ENCODE results near the gene SMIM5.

DNA sequence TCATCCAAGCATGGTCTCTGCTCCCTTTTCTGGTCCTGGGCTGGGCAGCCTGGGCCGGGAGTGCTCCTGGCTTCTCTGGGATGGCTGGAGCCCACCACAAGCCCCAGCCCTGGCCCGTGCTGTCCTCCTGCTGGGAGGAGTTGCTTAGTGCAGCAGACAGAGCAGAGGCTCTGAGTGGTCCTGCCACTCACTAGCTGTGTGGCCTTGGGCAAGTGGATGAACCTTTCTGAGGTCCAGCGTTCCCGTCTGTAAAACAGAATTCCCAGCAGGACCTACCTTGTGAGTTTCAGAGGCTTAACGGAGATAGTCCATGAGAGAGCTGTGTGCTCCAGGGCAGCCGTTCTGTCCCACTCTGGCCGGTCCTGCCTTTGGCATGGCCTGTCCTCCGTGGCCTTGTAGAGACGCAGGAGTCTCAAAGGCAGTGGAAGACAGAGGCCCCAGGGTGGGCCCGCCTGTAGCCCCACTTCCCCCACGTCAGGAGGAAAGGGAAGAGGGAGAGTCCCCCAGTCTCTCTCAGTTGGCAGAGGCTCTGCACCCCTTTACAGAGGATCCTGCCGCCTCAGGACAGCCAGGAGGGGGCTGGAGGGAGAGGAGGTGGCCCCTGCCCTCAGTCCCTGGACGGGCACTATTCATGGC lies 37.8 kb upstream of the SMIM5 start:
- TF ChIP-seq, protein P1, sequence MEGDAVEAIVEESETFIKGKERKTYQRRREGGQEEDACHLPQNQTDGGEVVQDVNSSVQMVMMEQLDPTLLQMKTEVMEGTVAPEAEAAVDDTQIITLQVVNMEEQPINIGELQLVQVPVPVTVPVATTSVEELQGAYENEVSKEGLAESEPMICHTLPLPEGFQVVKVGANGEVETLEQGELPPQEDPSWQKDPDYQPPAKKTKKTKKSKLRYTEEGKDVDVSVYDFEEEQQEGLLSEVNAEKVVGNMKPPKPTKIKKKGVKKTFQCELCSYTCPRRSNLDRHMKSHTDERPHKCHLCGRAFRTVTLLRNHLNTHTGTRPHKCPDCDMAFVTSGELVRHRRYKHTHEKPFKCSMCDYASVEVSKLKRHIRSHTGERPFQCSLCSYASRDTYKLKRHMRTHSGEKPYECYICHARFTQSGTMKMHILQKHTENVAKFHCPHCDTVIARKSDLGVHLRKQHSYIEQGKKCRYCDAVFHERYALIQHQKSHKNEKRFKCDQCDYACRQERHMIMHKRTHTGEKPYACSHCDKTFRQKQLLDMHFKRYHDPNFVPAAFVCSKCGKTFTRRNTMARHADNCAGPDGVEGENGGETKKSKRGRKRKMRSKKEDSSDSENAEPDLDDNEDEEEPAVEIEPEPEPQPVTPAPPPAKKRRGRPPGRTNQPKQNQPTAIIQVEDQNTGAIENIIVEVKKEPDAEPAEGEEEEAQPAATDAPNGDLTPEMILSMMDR (IDR thresholded peaks at IDR 0.05), result no peak
- no peak for TF ChIP-seq POLR2A (IDR thresholded peaks at IDR 0.05)
